ENCODE data around the gene PRKN.
"Not testable (repeated sequence)": the region's sequence is repeated elsewhere in the genome, so short reads cannot be mapped to it uniquely, and the experiment has no call there.

DNA sequence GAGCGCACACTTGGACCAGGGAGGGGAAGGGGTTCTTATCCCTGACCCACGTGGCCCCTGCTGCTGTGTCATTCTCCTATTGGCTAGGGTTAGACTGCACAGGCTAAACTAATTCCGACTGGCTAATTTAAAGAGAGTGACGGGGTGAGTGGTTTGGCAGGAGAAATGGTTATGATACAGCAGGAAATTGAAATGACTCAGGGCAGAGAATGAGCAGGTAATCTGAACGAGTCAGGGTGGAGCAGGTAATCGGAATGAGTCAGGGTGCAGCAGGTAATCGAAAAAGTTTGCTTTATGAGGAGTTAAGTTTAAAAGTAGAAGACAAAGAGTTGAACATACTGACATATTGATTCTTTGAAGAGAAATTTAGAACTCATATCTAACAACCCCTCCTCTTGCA is 1417.8 kb downstream of the PRKN start:
- TF ChIP-seq, protein P1, sequence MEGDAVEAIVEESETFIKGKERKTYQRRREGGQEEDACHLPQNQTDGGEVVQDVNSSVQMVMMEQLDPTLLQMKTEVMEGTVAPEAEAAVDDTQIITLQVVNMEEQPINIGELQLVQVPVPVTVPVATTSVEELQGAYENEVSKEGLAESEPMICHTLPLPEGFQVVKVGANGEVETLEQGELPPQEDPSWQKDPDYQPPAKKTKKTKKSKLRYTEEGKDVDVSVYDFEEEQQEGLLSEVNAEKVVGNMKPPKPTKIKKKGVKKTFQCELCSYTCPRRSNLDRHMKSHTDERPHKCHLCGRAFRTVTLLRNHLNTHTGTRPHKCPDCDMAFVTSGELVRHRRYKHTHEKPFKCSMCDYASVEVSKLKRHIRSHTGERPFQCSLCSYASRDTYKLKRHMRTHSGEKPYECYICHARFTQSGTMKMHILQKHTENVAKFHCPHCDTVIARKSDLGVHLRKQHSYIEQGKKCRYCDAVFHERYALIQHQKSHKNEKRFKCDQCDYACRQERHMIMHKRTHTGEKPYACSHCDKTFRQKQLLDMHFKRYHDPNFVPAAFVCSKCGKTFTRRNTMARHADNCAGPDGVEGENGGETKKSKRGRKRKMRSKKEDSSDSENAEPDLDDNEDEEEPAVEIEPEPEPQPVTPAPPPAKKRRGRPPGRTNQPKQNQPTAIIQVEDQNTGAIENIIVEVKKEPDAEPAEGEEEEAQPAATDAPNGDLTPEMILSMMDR (IDR thresholded peaks at IDR 0.05): not testable (repeated sequence)
- TF ChIP-seq POLR2A (IDR thresholded peaks at IDR 0.05): not testable (repeated sequence)
